HEK293 (cell line): ENCODE data around the gene ADIPOR2.

Source experiments
- CTCF ChIA-PET: fragments of 350-600 bp; formaldehyde crosslinking; extraction: SDS; loops from one replicate; lab custom pipeline; 2021; ENCODE audit warnings: antibody characterized with exemption; lab: Yijun Ruan, JAX
- POLR2A ChIA-PET: fragments of 300-600 bp; formaldehyde crosslinking; extraction: SDS; loops from one replicate; lab custom pipeline; 2020; ENCODE audit warnings: antibody characterized with exemption, inconsistent platforms; lab: Yijun Ruan, JAX
- H3K27ac ChIP-seq: fragments of 200-500 bp; sonication (Bioruptor generic); 2 replicates; pipeline ENCODE4 v1.5.1; 2014; ENCODE audit warnings: low read depth, low read length, control low read depth, inconsistent platforms; ENCODE audit errors: extremely low read depth
- H3K36me3 ChIP-seq, 2 experiments: fragments of 200-500 bp in 1 of 2; sonication (Bioruptor generic) in 1 of 2; 1 replicate in 1 of 2; 2 replicates in 1 of 2; pipeline ENCODE4 v1.5.1; 2014 to 2017; ENCODE audit warnings: inconsistent platforms in 2 of 2, low read length in 2 of 2; ENCODE audit not compliant: control insufficient read depth in 2 of 2, insufficient read depth in 1 of 2
- H3K4me1 ChIP-seq: fragments of 200-500 bp; sonication (Bioruptor generic); 2 replicates; pipeline ENCODE4 v1.5.1; 2014; ENCODE audit warnings: mild to moderate bottlenecking, low read length, inconsistent platforms; ENCODE audit not compliant: control insufficient read depth, insufficient read depth
- H3K4me3 ChIP-seq: 2 replicates; pipeline ENCODE4 v1.5.1; 2011; ENCODE audit warnings: low read depth, mild to moderate bottlenecking, control low read depth, low read length, moderate library complexity
- H3K9me3 ChIP-seq: fragments of 200-500 bp; sonication (Bioruptor generic); 2 replicates; pipeline ENCODE4 v1.5.1; 2014; ENCODE audit warnings: low read depth, low read length, inconsistent platforms; ENCODE audit not compliant: control insufficient read depth, insufficient read depth
- BCL11B ChIP-seq: fragments of 450-650 bp; formaldehyde crosslinking; IDR thresholded peaks from 2 replicates; pipeline ENCODE4 v1.5.1; 2016; ENCODE audit warnings: low read depth, missing biosample characterization, missing genetic modification characterization
- GFI1B ChIP-seq: fragments of 450-650 bp; formaldehyde crosslinking; IDR thresholded peaks from 2 replicates; pipeline ENCODE4 v1.5.1; 2016; ENCODE audit warnings: missing biosample characterization, missing genetic modification characterization
- MYNN ChIP-seq: fragments of 450-650 bp; formaldehyde crosslinking; IDR thresholded peaks from 2 replicates; pipeline ENCODE4 v1.5.1; 2016; ENCODE audit warnings: missing biosample characterization, missing genetic modification characterization, borderline replicate concordance
- ZEB2 ChIP-seq: fragments of 450-650 bp; formaldehyde crosslinking; IDR thresholded peaks from 2 replicates; pipeline ENCODE4 v1.5.1; 2016; ENCODE audit warnings: missing biosample characterization, missing genetic modification characterization
- ZNF121 ChIP-seq: fragments of 450-650 bp; formaldehyde crosslinking; IDR thresholded peaks from 2 replicates; pipeline ENCODE4 v1.5.1; 2016; ENCODE audit warnings: missing biosample characterization, missing genetic modification characterization
- ZNF138 ChIP-seq: fragments of 450-650 bp; formaldehyde crosslinking; IDR thresholded peaks from 2 replicates; pipeline ENCODE4 v1.5.1; 2016; ENCODE audit warnings: missing biosample characterization, missing genetic modification characterization, borderline replicate concordance
- ZNF221 ChIP-seq: fragments of 450-650 bp; formaldehyde crosslinking; IDR thresholded peaks from 2 replicates; pipeline ENCODE4 v1.5.1; 2017; ENCODE audit warnings: missing biosample characterization, missing genetic modification characterization, borderline replicate concordance
- ZNF354C ChIP-seq: fragments of 450-650 bp; formaldehyde crosslinking; IDR thresholded peaks from 2 replicates; pipeline ENCODE4 v1.5.1; 2016; ENCODE audit warnings: missing biosample characterization, missing genetic modification characterization, low read depth, borderline replicate concordance
- ZNF416 ChIP-seq: fragments of 450-650 bp; formaldehyde crosslinking; IDR thresholded peaks from 2 replicates; pipeline ENCODE4 v1.5.1; 2016; ENCODE audit warnings: missing biosample characterization, missing genetic modification characterization
- ZNF426 ChIP-seq: fragments of 450-650 bp; formaldehyde crosslinking; IDR thresholded peaks from 2 replicates; pipeline ENCODE4 v1.5.1; 2017; ENCODE audit warnings: missing biosample characterization, missing genetic modification characterization, mild to moderate bottlenecking, inconsistent platforms, moderate library complexity
- ZNF433 ChIP-seq: fragments of 450-650 bp; formaldehyde crosslinking; IDR thresholded peaks from 2 replicates; pipeline ENCODE4 v1.5.1; 2016; ENCODE audit warnings: missing biosample characterization, missing genetic modification characterization, low read depth
- ZNF530 ChIP-seq: fragments of 450-650 bp; formaldehyde crosslinking; IDR thresholded peaks from 2 replicates; pipeline ENCODE4 v1.5.1; 2016; ENCODE audit warnings: low read depth, missing biosample characterization, missing genetic modification characterization
- ZNF558 ChIP-seq: fragments of 450-650 bp; formaldehyde crosslinking; IDR thresholded peaks from 2 replicates; pipeline ENCODE4 v1.5.1; 2016; ENCODE audit warnings: missing biosample characterization, missing genetic modification characterization
- ZNF624 ChIP-seq: fragments of 450-650 bp; formaldehyde crosslinking; IDR thresholded peaks from 2 replicates; pipeline ENCODE4 v1.5.1; 2017; ENCODE audit warnings: missing biosample characterization, missing genetic modification characterization
- ZNF654 ChIP-seq: fragments of 450-650 bp; formaldehyde crosslinking; IDR thresholded peaks from 2 replicates; pipeline ENCODE4 v1.5.1; 2016; ENCODE audit warnings: low read depth, missing biosample characterization, missing genetic modification characterization
- ZXDB ChIP-seq: fragments of 450-650 bp; formaldehyde crosslinking; IDR thresholded peaks from 2 replicates; pipeline ENCODE4 v1.5.1; 2016; ENCODE audit warnings: missing biosample characterization, missing genetic modification characterization
- TF ChIP-seq, protein P1 (sequence below): fragments of 450-650 bp; formaldehyde crosslinking; IDR thresholded peaks from 2 replicates; pipeline ENCODE4 v1.5.1; 2016; ENCODE audit warnings: missing biosample characterization, missing genetic modification characterization
- TF ChIP-seq, protein P2 (sequence below): fragments of 450-650 bp; formaldehyde crosslinking; IDR thresholded peaks from 2 replicates; pipeline ENCODE4 v1.5.1; 2016; ENCODE audit warnings: missing biosample characterization, missing genetic modification characterization
- TF ChIP-seq, protein P3 (sequence below): fragments of 450-650 bp; formaldehyde crosslinking; IDR thresholded peaks from 2 replicates; pipeline ENCODE4 v1.5.1; 2016; ENCODE audit warnings: missing biosample characterization, missing genetic modification characterization
- TF ChIP-seq, protein P4 (sequence below): fragments of 450-650 bp; formaldehyde crosslinking; optimal IDR thresholded peaks from 2 replicates; pipeline ENCODE3; 2016; ENCODE audit warnings: missing biosample characterization, mild to moderate bottlenecking, missing genetic modification characterization

The ADIPOR2 gene

DNA sequence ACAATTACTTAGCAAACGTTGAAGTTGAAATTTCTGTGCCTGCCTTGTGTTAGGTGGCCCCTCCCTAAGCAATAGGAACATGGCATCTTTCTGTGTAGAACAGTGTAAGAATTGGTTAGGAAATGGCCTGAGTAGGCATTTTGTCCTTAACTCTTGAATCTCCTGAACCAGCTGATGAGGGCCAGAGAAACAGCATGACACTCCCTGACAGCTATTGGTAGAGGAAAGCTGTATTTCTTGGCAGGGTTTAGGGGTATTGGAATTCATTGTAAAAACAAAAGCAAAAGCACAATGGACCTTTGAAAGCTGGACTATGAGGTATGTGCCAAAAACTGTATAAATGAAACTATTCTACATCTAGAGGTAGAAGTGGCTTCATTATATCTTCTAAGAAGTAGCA is 88.9 kb downstream of the ADIPOR2 start:
- peaks cover 6 to 20% of the 10 kb centered on the region in 2 experiments; a peak in 2 of 3 replicates for H3K36me3 ChIP-seq
- H3K27ac ChIP-seq, result no peak overlapping the region
- POLR2A ChIA-PET, result no interaction called here
- no peak overlapping the region for H3K4me3 ChIP-seq
- H3K4me1 ChIP-seq, result peaks cover 13% of the 10 kb centered on the region; the same call in 1 of the 2 replicates
- TF ChIP-seq, protein P1, sequence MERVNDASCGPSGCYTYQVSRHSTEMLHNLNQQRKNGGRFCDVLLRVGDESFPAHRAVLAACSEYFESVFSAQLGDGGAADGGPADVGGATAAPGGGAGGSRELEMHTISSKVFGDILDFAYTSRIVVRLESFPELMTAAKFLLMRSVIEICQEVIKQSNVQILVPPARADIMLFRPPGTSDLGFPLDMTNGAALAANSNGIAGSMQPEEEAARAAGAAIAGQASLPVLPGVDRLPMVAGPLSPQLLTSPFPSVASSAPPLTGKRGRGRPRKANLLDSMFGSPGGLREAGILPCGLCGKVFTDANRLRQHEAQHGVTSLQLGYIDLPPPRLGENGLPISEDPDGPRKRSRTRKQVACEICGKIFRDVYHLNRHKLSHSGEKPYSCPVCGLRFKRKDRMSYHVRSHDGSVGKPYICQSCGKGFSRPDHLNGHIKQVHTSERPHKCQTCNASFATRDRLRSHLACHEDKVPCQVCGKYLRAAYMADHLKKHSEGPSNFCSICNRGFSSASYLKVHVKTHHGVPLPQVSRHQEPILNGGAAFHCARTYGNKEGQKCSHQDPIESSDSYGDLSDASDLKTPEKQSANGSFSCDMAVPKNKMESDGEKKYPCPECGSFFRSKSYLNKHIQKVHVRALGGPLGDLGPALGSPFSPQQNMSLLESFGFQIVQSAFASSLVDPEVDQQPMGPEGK (tag by site-specific recombination), result no peak
- no peak for TF ChIP-seq ZNF416 (tag by site-specific recombination)
- TF ChIP-seq ZNF138, result no peak
- no peak for TF ChIP-seq ZNF221
- CTCF ChIA-PET, result interaction anchor here (0.5 to 2.4 kb wide), 2 partner anchors 10 to 12 kb away, joined by 4 to 16 read pairs; no protein-coding TSS in a partner anchor
- H3K9me3 ChIP-seq, result no peaks in the 10 kb centered on the region

DNA sequence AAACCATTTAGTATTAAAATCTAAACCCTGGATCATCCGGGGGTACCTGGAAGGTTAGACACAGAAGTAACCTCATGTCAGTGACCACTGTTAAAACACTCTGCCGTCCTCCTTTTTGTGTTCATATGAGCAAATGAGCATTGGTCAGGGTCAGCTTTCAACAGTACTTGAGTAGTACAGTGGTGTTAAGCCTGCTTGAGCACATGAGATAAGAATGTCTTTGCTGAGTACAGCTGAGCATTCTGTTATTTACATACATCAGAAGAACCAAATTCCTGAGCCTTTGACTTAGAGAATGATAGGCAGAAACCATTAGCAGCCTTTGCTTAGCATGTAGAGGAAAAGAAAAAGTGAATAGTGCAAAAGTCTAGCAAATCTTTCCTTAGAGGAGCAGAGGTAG is 90.9 kb downstream of the ADIPOR2 start:
- H3K36me3 ChIP-seq, result peaks cover 15 to 36% of the 10 kb centered on the region in 2 experiments
- TF ChIP-seq, protein P2, sequence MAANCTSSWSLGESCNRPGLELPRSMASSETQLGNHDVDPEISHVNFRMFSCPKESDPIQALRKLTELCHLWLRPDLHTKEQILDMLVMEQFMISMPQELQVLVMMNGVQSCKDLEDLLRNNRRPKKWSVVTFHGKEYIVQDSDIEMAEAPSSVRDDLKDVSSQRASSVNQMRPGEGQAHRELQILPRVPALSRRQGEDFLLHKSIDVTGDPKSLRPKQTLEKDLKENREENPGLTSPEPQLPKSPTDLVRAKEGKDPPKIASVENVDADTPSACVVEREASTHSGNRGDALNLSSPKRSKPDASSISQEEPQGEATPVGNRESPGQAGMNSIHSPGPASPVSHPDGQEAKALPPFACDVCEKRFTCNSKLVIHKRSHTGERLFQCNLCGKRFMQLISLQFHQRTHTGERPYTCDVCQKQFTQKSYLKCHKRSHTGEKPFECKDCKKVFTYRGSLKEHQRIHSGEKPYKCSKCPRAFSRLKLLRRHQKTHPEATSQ (tag by site-specific recombination), result no peak
- TF ChIP-seq ZNF530 (tag by site-specific recombination) (no peak), ZNF121 (tag by site-specific recombination) (no peak), GFI1B (tag by site-specific recombination) (no peak), ZEB2 (tag by site-specific recombination) (no peak), MYNN (tag by site-specific recombination) (no peak), ZNF624 (tag by site-specific recombination) (no peak), ZNF354C (tag by site-specific recombination) (no peak), ZXDB (tag by site-specific recombination) (no peak), ZNF433 (tag by site-specific recombination) (no peak), BCL11B (tag by site-specific recombination) (no peak), ZNF654 (tag by site-specific recombination) (no peak), ZNF426 (tag by site-specific recombination) (no peak), ZNF558 (tag by site-specific recombination) (no peak)
- TF ChIP-seq, protein P3, sequence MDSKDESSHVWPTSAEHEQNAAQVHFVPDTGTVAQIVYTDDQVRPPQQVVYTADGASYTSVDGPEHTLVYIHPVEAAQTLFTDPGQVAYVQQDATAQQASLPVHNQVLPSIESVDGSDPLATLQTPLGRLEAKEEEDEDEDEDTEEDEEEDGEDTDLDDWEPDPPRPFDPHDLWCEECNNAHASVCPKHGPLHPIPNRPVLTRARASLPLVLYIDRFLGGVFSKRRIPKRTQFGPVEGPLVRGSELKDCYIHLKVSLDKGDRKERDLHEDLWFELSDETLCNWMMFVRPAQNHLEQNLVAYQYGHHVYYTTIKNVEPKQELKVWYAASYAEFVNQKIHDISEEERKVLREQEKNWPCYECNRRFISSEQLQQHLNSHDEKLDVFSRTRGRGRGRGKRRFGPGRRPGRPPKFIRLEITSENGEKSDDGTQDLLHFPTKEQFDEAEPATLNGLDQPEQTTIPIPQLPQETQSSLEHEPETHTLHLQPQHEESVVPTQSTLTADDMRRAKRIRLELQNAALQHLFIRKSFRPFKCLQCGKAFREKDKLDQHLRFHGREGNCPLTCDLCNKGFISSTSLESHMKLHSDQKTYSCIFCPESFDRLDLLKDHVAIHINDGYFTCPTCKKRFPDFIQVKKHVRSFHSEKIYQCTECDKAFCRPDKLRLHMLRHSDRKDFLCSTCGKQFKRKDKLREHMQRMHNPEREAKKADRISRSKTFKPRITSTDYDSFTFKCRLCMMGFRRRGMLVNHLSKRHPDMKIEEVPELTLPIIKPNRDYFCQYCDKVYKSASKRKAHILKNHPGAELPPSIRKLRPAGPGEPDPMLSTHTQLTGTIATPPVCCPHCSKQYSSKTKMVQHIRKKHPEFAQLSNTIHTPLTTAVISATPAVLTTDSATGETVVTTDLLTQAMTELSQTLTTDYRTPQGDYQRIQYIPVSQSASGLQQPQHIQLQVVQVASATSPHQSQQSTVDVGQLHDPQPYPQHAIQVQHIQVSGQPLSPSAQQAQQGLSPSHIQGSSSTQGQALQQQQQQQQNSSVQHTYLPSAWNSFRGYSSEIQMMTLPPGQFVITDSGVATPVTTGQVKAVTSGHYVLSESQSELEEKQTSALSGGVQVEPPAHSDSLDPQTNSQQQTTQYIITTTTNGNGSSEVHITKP (tag by site-specific recombination), result no peak
- TF ChIP-seq, protein P4, sequence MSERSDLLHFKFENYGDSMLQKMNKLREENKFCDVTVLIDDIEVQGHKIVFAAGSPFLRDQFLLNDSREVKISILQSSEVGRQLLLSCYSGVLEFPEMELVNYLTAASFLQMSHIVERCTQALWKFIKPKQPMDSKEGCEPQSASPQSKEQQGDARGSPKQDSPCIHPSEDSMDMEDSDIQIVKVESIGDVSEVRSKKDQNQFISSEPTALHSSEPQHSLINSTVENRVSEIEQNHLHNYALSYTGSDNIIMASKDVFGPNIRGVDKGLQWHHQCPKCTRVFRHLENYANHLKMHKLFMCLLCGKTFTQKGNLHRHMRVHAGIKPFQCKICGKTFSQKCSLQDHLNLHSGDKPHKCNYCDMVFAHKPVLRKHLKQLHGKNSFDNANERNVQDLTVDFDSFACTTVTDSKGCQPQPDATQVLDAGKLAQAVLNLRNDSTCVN, result no peak
- TF ChIP-seq, all 188 proteins: peak for 0
- CTCF ChIA-PET, result interaction anchor here (0.9 to 2.9 kb wide), 3 partner anchors 10 to 158 kb away, joined by 3 to 22 read pairs (median 5); no protein-coding TSS in a partner anchor

More for the DNA sequence above, 90.9 kb downstream of the ADIPOR2 start:
- Histone ChIP-seq H3K9me3 (no peaks in the 10 kb centered on the region), H3K4me3 (no peak overlapping the region), H3K27ac (no peak overlapping the region), H3K4me1 (peaks cover 6% of the 10 kb centered on the region; the same call in 1 of the 2 replicates)
- POLR2A ChIA-PET, result interaction anchor here (0.6 kb wide), 1 partner anchor 129 kb away, joined by 5 read pairs; no protein-coding TSS in a partner anchor
